ACHN (cell line): Measurements from ENCODE around the gene SLCO4C1.

Experiments used
- DNase-seq: peaks from one replicate; pipeline ENCODE4 v3.0.0-alpha.2; 2015
- in situ Hi-C: cut with HindIII; loops from 2 replicates; pipeline ENCODE4 v1.10.0; 2017; ENCODE audit warnings: low sequenced_read_pairs, low pct_ligation_motif_present, low pct_unique_long_range_greater_than_20kb

The SLCO4C1 gene

DNA sequence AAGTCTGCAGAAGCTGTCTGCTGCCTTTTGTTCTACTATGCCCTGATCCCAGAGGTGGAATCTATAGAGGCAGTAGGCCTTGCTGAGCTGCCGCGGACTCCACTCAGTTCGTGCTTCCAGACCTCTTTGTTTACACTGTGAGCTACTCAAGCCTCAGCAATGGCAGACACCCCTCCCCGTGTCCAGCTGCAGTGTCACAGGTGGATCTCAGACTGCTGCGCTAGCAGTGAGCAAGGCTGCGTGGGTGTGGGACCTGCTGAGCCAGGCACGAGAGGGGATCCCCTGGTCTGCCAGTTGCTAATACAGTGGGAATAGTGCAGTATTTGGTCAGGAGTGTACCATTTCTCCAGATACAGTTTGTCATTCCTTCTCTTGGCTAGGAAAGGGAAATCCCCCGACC lies 99.6 kb downstream of the SLCO4C1 start:
- DNase-seq, result no peak
- in situ Hi-C loops, result no loop called here
